NCI-H2196 (cell line): ENCODE measurements around the gene SUMO1.

Experiments
- DNase-seq: peaks from one replicate; lab custom pipeline; 2025; ENCODE audit not compliant: unreplicated experiment; lab: John Stamatoyannopoulos, UW

Gene SUMO1

DNA sequence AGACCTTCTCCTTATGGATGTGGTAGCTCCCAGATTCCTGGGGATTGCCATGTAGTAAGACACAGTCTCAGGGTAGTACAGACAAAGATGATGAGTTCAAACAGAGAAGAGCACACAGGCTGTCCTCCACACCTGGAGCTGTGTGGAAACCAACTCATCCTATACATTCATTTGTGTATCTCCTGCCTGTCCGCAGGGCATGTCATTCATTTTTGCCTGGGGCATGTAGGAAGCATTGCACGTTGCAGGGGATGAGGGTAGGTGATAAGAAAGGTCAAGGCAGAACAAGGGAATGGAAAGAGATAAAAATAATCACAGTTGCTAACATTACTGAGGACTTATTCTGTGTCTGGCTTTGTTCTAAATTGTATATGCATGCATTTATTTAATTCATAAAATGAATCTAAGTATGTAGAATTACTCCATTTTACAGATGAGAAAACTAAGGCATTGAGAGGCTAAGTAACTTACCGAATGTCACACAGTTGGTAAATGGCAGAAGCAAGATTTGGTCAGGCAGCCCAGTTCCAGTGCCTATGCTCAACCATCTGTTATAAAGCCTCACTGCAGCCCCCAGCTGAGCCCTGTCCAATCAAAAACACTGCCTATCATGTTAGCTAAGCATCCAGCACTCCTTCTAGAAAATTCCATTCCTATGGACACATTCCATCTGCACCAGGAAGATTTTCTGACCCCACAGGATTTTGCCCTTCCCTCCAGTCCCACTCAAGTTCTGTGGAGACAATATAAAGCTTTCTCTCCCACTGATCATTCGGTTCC lies 81.0 kb downstream of the SUMO1 start:
- no peak for DNase-seq
